B cell (primary cell): ENCODE results near the gene SBK2. TPM values are rescaled to one million over a fixed set of nuclear protein-coding genes. Genes with fewer than 3 reads are reported as not detected.
A peak's percentile ranks its signal among the peaks of the same experiment; 100 is the strongest.
"Not testable (repeated sequence)": the region's sequence is repeated elsewhere in the genome, so short reads cannot be mapped to it uniquely, and the experiment has no call there.

ENCODE experiments used
- ATAC-seq: fragments of 200-7000 bp; cut with Tn5 transposase; one replicate; pipeline ENCODE4 v1.10.0; 2021; ENCODE audit warnings: low read depth, mild to moderate bottlenecking, moderate number of reproducible peaks, moderate library complexity
- CTCF ChIA-PET: fragments of 350-600 bp; sonication (Branson Sonifier 250); formaldehyde crosslinking; loops from one replicate; lab custom pipeline; 2021; ENCODE audit warnings: antibody characterized with exemption, inconsistent platforms; lab: Charles Lee
- POLR2A ChIA-PET: fragments of 350-600 bp; sonication (Branson Sonifier 250); formaldehyde crosslinking; loops from one replicate; lab custom pipeline; 2021; ENCODE audit warnings: antibody characterized with exemption; lab: Charles Lee
- DNase-seq: peaks from one replicate; pipeline ENCODE4 v3.0.0; 2013
- H2AFZ ChIP-seq: 2 replicates; pipeline ENCODE4 v1.6.1; 2012; ENCODE audit warnings: mild to moderate bottlenecking, low read depth, low read length; ENCODE audit not compliant: insufficient read depth, poor library complexity, severe bottlenecking
- H3K27ac ChIP-seq, 2 donors: 1 replicate in 1 of 2; 2 replicates in 1 of 2; pipeline ENCODE4 v1.5.1; 2012 to 2013; ENCODE audit warnings: low read length in 2 of 2, mild to moderate bottlenecking in 2 of 2, moderate library complexity in 1 of 2
- H3K27me3 ChIP-seq, 4 experiments: fragments of 200-600 bp in 1 of 4; sonication (generic) in 1 of 4; replicated peaks in 1 of 4; 1 replicate in 2 of 4; 2 replicates in 2 of 4; pipeline versions ENCODE4 v1.6.1 to v1.7.0; 2013 to 2016; ENCODE audit warnings: low read length in 3 of 4, mild to moderate bottlenecking in 2 of 4, mixed read lengths in 1 of 4, moderate library complexity in 1 of 4; ENCODE audit not compliant: insufficient read depth in 4 of 4, control insufficient read depth in 3 of 4; ENCODE audit errors: control extremely low read depth in 1 of 4
- H3K36me3 ChIP-seq, 2 experiments: replicated peaks in 1 of 2; 1 replicate in 1 of 2; 2 replicates in 1 of 2; pipeline versions ENCODE4 v1.6.1 to v1.7.1; 2013; ENCODE audit warnings: low read length in 1 of 2; ENCODE audit not compliant: insufficient read depth in 2 of 2, control insufficient read depth in 1 of 2; ENCODE audit errors: control extremely low read depth in 1 of 2, extremely low read depth in 1 of 2
- H3K4me1 ChIP-seq, 2 donors: fragments of 200-600 bp in 1 of 2; sonication (generic) in 1 of 2; 1 replicate in 1 of 2; 2 replicates in 1 of 2; pipeline versions ENCODE4 v1.5.1 to v1.6.1; 2013 to 2017; ENCODE audit warnings: low read length in 2 of 2; ENCODE audit not compliant: control insufficient read depth in 2 of 2, insufficient read depth in 2 of 2
- H3K4me2 ChIP-seq: replicated peaks from 2 replicates; pipeline ENCODE3; 2012; ENCODE audit warnings: mild to moderate bottlenecking, low read depth, low read length; ENCODE audit not compliant: poor library complexity, severe bottlenecking
- H3K4me3 ChIP-seq, 5 experiments: fragments of 200-600 bp in 1 of 5; sonication (generic) in 1 of 5; 1 replicate in 3 of 5; 2 replicates in 2 of 5; pipeline versions ENCODE4 v1.5.1 to v1.7.0; 2011 to 2016; ENCODE audit warnings: low read length in 4 of 5, mild to moderate bottlenecking in 4 of 5, low read depth in 2 of 5, control low read depth in 1 of 5, moderate library complexity in 1 of 5; ENCODE audit not compliant: insufficient read depth in 1 of 5; ENCODE audit errors: control extremely low read depth in 1 of 5, extremely low read depth in 1 of 5
- H3K79me2 ChIP-seq: fragments of 200-600 bp; sonication (generic); one replicate; pipeline ENCODE4 v1.6.0; 2016; ENCODE audit warnings: low read length; ENCODE audit not compliant: control insufficient read depth, insufficient read depth
- H3K9ac ChIP-seq: fragments of 200-600 bp; sonication (generic); 2 replicates; pipeline ENCODE4 v1.6.1; 2017; ENCODE audit warnings: mild to moderate bottlenecking, low read length, moderate library complexity
- H3K9me3 ChIP-seq, 3 donors: one replicate each; pipeline versions ENCODE4 v1.6.1 to v1.7.1; 2013; ENCODE audit warnings: low read length in 2 of 3; ENCODE audit not compliant: control insufficient read depth in 2 of 3, insufficient read depth in 1 of 3; ENCODE audit errors: control extremely low read depth in 1 of 3
- H4K20me1 ChIP-seq: 2 replicates; pipeline ENCODE4 v1.6.0; 2012; ENCODE audit warnings: mild to moderate bottlenecking, low read length; ENCODE audit not compliant: insufficient read depth, control insufficient read depth, poor library complexity, severe bottlenecking
- H3K27ac Mint-ChIP-seq: one replicate; pipeline ENCODE4 v1.8.0; 2021; ENCODE audit warnings: mixed read lengths
- H3K27me3 Mint-ChIP-seq: one replicate; pipeline ENCODE4 v1.8.0; 2021; ENCODE audit warnings: mixed read lengths
- H3K4me1 Mint-ChIP-seq: one replicate; pipeline ENCODE4 v1.8.0; 2021; ENCODE audit warnings: mixed read lengths
- H3K4me3 Mint-ChIP-seq: one replicate; pipeline ENCODE4 v1.8.0; 2021; ENCODE audit warnings: mixed read lengths
- H3K9me3 Mint-ChIP-seq: one replicate; pipeline ENCODE4 v1.8.0; 2022; ENCODE audit warnings: mixed read lengths; ENCODE audit not compliant: insufficient read depth
- EZH2 ChIP-seq: IDR thresholded peaks from 2 replicates; pipeline ENCODE4 v1.6.1; 2012; ENCODE audit warnings: borderline replicate concordance, low read depth, mild to moderate bottlenecking, moderate library complexity, low read length; ENCODE audit not compliant: insufficient read depth, poor library complexity, severe bottlenecking
- WGBS: methylation state at CpG from one replicate; pipeline ENCODE4 v1.1.5; 2013; ENCODE audit warnings: missing lambda C conversion rate; ENCODE audit not compliant: insufficient coverage; 5-methylcytosine and 5-hydroxymethylcytosine counted together
- intact Hi-C: fragments of 100-400 bp; cut with micrococcal nuclease; formaldehyde crosslinking; loops from one replicate; pipeline ENCODE4 v1.10.0; 2022
- polyA plus RNA-seq: library from polyadenylated mRNA; depleted of rRNA; stranded (reverse); fragments of >200 nt; gene quantifications from 2 replicates; pipeline ENCODE4 v1.2.3, GENCODE V29; 2012
- total RNA-seq, 2 donors: library from RNA; stranded (reverse); fragments of 120-200 nt in 1 of 2; gene quantifications; 1 replicate in 1 of 2; 2 replicates in 1 of 2; pipeline versions ENCODE4 v1.2.3 to v1.2.4, GENCODE V29; 2013 to 2022
- TF ChIP-seq, protein P1 (sequence below): fragments of 200-600 bp; IDR thresholded peaks from one replicate; pipeline ENCODE4 v1.8.0; 2022; ENCODE audit warnings: antibody characterized with exemption, mild to moderate bottlenecking

The SBK2 gene
- total and polyA plus RNA-seq, 2 donors (not counting 1 experiment from before 2014, with no cell fraction given): not detected

DNA sequence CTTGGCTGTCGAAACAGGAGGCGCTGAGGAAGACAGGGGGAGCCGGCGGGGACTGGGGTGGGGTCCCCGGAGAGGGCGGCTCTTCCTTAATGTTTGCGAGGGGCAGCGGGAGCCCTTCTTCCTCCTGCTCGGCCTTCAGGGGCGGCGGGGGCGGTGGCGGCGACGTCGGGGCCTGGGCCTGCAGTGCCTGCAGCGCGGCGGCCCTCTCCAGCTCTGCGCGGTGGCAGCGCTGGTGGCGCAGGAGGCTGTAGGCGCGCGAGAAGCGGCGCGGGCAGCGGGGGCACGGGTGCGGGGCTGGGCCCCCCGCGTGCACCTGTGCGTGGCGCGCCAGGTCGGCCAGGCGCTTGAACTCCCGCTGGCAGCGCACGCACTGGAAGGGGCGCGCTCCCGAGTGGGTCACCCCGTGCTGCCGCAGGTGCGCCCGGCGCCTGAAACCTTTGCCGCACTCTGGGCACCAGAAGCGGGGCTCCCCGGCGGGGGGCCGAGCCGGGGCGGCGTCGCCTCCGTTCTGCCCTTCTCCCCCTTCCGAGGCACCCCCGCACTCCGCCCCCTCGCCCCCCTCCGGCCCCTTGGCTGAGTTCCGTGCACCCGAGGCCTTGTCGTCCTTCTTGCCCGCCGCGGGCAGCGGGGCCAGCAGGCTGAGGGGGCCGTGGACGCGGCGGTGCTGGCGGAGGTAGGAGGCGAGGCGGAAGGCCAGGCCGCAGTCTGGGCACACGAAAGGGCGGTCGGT, 41.3 kb upstream of the SBK2 start:
- no peak overlapping the region for H3K27ac ChIP-seq
- ATAC-seq: no peak
- H3K36me3 ChIP-seq: no peaks in the 10 kb centered on the region
- Mint-ChIP-seq H3K27ac (no peak overlapping the region), H3K9me3 (no peaks in the 10 kb centered on the region), H3K4me1 (peaks cover 26% of the 10 kb centered on the region), H3K27me3 (no peaks in the 10 kb centered on the region), H3K4me3 (no peak overlapping the region)
- H4K20me1 ChIP-seq: no peaks in the 10 kb centered on the region
- peaks cover 17 to 21% of the 10 kb centered on the region in 2 donors for H3K4me1 ChIP-seq
- no peak for TF ChIP-seq EZH2
- TF ChIP-seq, protein P1, sequence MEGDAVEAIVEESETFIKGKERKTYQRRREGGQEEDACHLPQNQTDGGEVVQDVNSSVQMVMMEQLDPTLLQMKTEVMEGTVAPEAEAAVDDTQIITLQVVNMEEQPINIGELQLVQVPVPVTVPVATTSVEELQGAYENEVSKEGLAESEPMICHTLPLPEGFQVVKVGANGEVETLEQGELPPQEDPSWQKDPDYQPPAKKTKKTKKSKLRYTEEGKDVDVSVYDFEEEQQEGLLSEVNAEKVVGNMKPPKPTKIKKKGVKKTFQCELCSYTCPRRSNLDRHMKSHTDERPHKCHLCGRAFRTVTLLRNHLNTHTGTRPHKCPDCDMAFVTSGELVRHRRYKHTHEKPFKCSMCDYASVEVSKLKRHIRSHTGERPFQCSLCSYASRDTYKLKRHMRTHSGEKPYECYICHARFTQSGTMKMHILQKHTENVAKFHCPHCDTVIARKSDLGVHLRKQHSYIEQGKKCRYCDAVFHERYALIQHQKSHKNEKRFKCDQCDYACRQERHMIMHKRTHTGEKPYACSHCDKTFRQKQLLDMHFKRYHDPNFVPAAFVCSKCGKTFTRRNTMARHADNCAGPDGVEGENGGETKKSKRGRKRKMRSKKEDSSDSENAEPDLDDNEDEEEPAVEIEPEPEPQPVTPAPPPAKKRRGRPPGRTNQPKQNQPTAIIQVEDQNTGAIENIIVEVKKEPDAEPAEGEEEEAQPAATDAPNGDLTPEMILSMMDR: no peak
- CTCF ChIA-PET: no interaction called here
- no peaks in the 10 kb centered on the region for H3K79me2 ChIP-seq
- no peaks in the 10 kb centered on the region for H3K27me3 ChIP-seq
- no peak overlapping the region for H2AFZ ChIP-seq
- WGBS: 98% methylated on average over 80 of the region's 83 CpGs
- POLR2A ChIA-PET: interaction anchor here (0.5 kb wide), 1 partner anchor 76 kb away, joined by 3 read pairs; no protein-coding TSS in a partner anchor
- peaks cover 0 to 9% (median 0%) of the 10 kb centered on the region in 3 donors for H3K9me3 ChIP-seq
- DNase-seq: no peak
- no peak overlapping the region for H3K9ac ChIP-seq
- intact Hi-C loops: no loop called here
- H3K4me2 ChIP-seq: no peak overlapping the region
- no peak overlapping the region for H3K4me3 ChIP-seq

DNA sequence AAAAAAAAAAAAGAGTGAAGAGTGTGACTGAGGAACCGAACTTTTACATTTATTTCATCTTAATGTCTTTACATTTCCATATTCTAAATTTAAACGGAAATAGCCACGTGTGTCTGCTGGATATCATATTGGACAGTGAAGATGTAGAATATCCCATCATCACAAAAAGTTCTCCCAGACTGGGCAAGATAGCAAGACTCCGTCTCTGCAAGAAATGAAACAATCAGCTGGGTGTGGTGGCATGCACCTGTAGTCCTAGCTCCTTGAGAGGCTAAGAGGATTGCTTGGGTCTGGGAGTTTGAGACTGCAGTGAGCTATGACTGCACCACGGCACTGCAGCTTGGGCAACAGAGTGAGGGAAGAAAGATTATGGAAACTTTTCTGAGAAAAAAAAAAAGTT, 39.8 kb upstream of the SBK2 start:
- TF ChIP-seq, protein P1: no peak
- no peak for TF ChIP-seq EZH2
- no peak overlapping the region for H3K4me3 ChIP-seq
- no peaks in the 10 kb centered on the region for H4K20me1 ChIP-seq
- peaks cover 0 to 9% (median 0%) of the 10 kb centered on the region in 3 donors for H3K9me3 ChIP-seq
- Mint-ChIP-seq H3K9me3 (no peaks in the 10 kb centered on the region), H3K27me3 (no peaks in the 10 kb centered on the region), H3K4me1 (peaks cover 20% of the 10 kb centered on the region), H3K27ac (no peak overlapping the region), H3K4me3 (peak overlapping the region; percentile 30)
- ChIA-PET CTCF (interaction anchor here (0.7 to 0.8 kb wide), 2 partner anchors 23 to 402 kb away, joined by 3 read pairs; partner anchors contain the start of gene FIZ1), POLR2A (no interaction called here)
- H3K79me2 ChIP-seq: no peaks in the 10 kb centered on the region
- peaks cover 15 to 20% of the 10 kb centered on the region in 2 donors for H3K4me1 ChIP-seq
- H3K9ac ChIP-seq: no peak overlapping the region
- intact Hi-C loops: no loop called here
- no peak overlapping the region for H3K4me2 ChIP-seq
- ATAC-seq (no peak), DNase-seq (no peak)
- H3K27me3 ChIP-seq: no peaks in the 10 kb centered on the region
- H2AFZ ChIP-seq: no peak overlapping the region
- no peaks in the 10 kb centered on the region for H3K36me3 ChIP-seq
- H3K27ac ChIP-seq: no peak overlapping the region
- 100% methylated on average over 1 of the region's 5 CpGs for WGBS

DNA sequence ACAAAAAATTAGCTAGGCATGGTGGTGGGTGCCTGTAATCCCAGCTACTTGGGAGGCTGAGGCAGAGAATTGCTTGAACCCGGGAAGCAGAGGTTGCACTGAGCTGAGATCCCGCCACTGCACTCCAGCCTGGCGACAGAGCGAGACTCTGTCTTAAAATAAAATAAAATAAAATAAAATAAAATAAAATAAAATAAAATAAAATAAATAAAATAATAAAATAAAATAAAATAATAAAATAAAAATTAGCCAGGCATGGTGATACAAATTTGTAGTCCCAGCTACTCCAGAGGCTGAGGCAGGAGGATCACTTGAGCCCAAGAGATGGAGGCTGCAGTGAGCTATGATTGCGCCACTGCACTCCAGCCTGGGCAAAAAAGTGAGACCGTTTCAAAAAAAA, 37.0 kb upstream of the SBK2 start:
- DNase-seq, H4K20me1 ChIP-seq, H3K4me1 ChIP-seq, POLR2A ChIA-PET, H3K27ac ChIP-seq, H3K27ac Mint-ChIP-seq, H3K9me3 Mint-ChIP-seq, H3K36me3 ChIP-seq, H2AFZ ChIP-seq, CTCF ChIA-PET, ATAC-seq, H3K27me3 ChIP-seq, H3K4me1 Mint-ChIP-seq, H3K4me3 Mint-ChIP-seq, H3K9ac ChIP-seq, H3K4me2 ChIP-seq, H3K4me3 ChIP-seq, H3K27me3 Mint-ChIP-seq, H3K79me2 ChIP-seq, intact Hi-C loops: not testable (repeated sequence)
- peaks cover 0 to 12% (median 0%) of the 10 kb centered on the region in 3 donors for H3K9me3 ChIP-seq
- WGBS: no CpG with 5 or more reads among the region's 6 CpGs
